DOHH2 (cell line): ENCODE measurements around the gene MARCHF3.

Experiments used
- H3F3A ChIP-seq: fragments of 200-600 bp; sonication (generic), shearing (Covaris generic); 2 replicates; pipeline ENCODE4 v1.6.0; 2016; ENCODE audit warnings: antibody characterized with exemption, mild to moderate bottlenecking; ENCODE audit not compliant: control insufficient read depth, insufficient read depth
- H3K27ac ChIP-seq: fragments of 200-600 bp; sonication (generic); 2 replicates; pipeline ENCODE4 v1.5.1; 2014; ENCODE audit warnings: low read depth, mild to moderate bottlenecking, low read length, moderate library complexity
- H3K27me3 ChIP-seq: fragments of 200-600 bp; sonication (generic); 2 replicates; pipeline ENCODE4 v1.6.1; 2014; ENCODE audit warnings: mild to moderate bottlenecking, low read length, mixed read lengths; ENCODE audit not compliant: control insufficient read depth
- H3K36me3 ChIP-seq: fragments of 200-600 bp; sonication (generic); 2 replicates; pipeline ENCODE4 v1.6.1; 2014; ENCODE audit warnings: mild to moderate bottlenecking, low read length, moderate library complexity, mixed read lengths; ENCODE audit not compliant: control insufficient read depth
- H3K4me1 ChIP-seq: fragments of 200-600 bp; sonication (generic); 2 replicates; pipeline ENCODE4 v1.6.1; 2014; ENCODE audit warnings: mild to moderate bottlenecking, low read length, mixed read lengths; ENCODE audit not compliant: control insufficient read depth
- H3K4me2 ChIP-seq: fragments of 200-600 bp; sonication (generic); 2 replicates; pipeline ENCODE4 v1.6.0; 2014; ENCODE audit warnings: mild to moderate bottlenecking, low read length, moderate library complexity
- H3K4me3 ChIP-seq: fragments of 200-600 bp; sonication (generic); 2 replicates; pipeline ENCODE4 v1.5.1; 2014; ENCODE audit warnings: mild to moderate bottlenecking, low read length, mixed read lengths
- H3K79me2 ChIP-seq: fragments of 200-600 bp; sonication (generic); 2 replicates; pipeline ENCODE4 v1.6.1; 2014; ENCODE audit warnings: mild to moderate bottlenecking, low read length, mixed read lengths; ENCODE audit not compliant: control insufficient read depth
- H3K9me2 ChIP-seq: fragments of 200-600 bp; sonication (generic); replicated peaks from 2 replicates; pipeline ENCODE4 v1.6.1; 2014; ENCODE audit warnings: mild to moderate bottlenecking, low read length, mixed read lengths; ENCODE audit not compliant: control insufficient read depth
- H3K9me3 ChIP-seq: fragments of 200-600 bp; sonication (generic); 2 replicates; pipeline ENCODE4 v1.6.1; 2014; ENCODE audit warnings: antibody characterized with exemption, low read length, mixed read lengths; ENCODE audit not compliant: control insufficient read depth, insufficient read depth
- H4K20me1 ChIP-seq: fragments of 200-600 bp; sonication (generic); 2 replicates; pipeline ENCODE4 v1.6.0; 2014; ENCODE audit warnings: low read depth, mild to moderate bottlenecking, antibody characterized with exemption, low read length, moderate library complexity; ENCODE audit not compliant: control insufficient read depth, insufficient read depth
- CTCF ChIP-seq: fragments of 200-600 bp; sonication (generic); IDR thresholded peaks from one replicate; pipeline ENCODE4 v1.5.1; 2014; ENCODE audit warnings: antibody characterized with exemption, mild to moderate bottlenecking, low read depth, low read length; ENCODE audit not compliant: poor library complexity, severe bottlenecking
- EZH2phosphoT487 ChIP-seq: fragments of 200-600 bp; sonication (generic); IDR thresholded peaks from 2 replicates; pipeline ENCODE4 v1.6.1; 2017; ENCODE audit warnings: borderline replicate concordance, mild to moderate bottlenecking, antibody characterized with exemption, low read length, moderate library complexity, mixed read lengths

The MARCHF3 gene

DNA sequence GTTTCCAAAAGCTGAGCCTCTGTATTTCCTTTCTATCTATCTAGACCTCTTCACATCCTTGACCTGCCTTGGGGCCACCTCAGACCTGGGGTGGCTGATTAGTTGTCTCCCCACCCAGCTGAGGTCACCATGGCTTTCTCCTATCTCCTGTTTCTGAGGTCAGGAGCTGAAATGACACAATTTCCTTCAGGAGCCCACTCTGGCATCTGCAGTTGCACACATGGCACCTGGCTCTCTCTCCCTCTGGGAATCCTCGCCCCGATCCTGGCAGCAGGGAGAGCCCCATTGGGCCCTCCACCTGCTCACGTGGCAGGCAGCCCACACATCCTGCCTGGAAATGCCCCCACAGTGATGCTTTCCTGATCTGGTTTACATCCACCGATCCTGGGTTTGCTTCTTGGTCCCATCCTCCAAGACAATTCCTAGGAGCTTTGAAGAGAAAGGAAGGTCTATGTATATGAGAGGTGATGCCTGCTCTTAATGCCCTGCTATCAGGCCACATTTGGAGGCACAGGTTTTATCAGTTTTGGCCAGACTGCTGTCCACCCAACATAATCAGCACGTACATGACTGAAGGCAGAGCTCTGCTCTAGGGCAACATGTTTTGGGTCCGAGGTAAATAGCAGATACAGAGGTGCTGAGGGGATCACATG lies 53.7 kb downstream of the MARCHF3 start:
- no peak overlapping the region for H3K4me3 ChIP-seq
- no peak overlapping the region for H3K4me2 ChIP-seq
- H3K9me3 ChIP-seq: no peaks in the 10 kb centered on the region
- peaks cover 78% of the 10 kb centered on the region for H3K79me2 ChIP-seq
- peaks cover 52% of the 10 kb centered on the region for H3K4me1 ChIP-seq
- H3K9me2 ChIP-seq: no peaks in the 10 kb centered on the region
- H3K27me3 ChIP-seq: no peaks in the 10 kb centered on the region
- no peaks in the 10 kb centered on the region for H4K20me1 ChIP-seq
- no peak overlapping the region for H3K27ac ChIP-seq
- peaks cover 61% of the 10 kb centered on the region for H3K36me3 ChIP-seq
- TF ChIP-seq CTCF (no peak), EZH2phosphoT487 (no peak)
- peaks cover 9% of the 10 kb centered on the region for H3F3A ChIP-seq

- Histone ChIP-seq H3F3A (peaks cover 13% of the 10 kb centered on the region), H3K36me3 (peaks cover 61% of the 10 kb centered on the region), H3K4me1 (peaks cover 49% of the 10 kb centered on the region), H3K79me2 (peaks cover 80% of the 10 kb centered on the region), H4K20me1 (no peaks in the 10 kb centered on the region), H3K4me3 (no peak overlapping the region), H3K9me3 (no peaks in the 10 kb centered on the region), H3K9me2 (no peaks in the 10 kb centered on the region), H3K27ac (no peak overlapping the region), H3K4me2 (no peak overlapping the region), H3K27me3 (no peaks in the 10 kb centered on the region)
- TF ChIP-seq CTCF: no peak
- TF ChIP-seq EZH2phosphoT487: no peak
Measured at GRCh38 chr5:126975796-126976195, 54.6 kb downstream of the MARCHF3 start.

DNA sequence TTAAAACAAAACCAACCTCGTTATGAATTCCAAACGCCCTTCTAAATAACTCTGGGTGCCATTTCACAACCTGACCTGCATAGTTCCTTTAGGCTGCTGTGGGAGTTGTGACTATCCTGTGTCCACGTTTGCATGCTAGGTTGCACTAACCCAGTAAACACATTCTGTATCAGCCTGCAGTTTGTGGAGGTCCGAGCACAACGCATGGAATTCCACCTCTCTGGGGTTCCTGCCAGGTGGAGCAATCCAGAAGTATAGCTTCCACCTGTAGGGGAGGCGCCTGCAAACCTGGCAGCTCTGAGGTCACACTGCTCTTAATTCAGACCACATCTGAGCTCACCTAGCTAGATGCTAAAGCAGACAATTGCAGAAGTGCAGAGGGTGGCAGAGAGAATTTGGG lies 57.2 kb downstream of the MARCHF3 start:
- Histone ChIP-seq H3K27me3 (no peaks in the 10 kb centered on the region), H3K9me3 (no peaks in the 10 kb centered on the region), H3K27ac (peak overlapping the region; percentile 94), H3K36me3 (peaks cover 49% of the 10 kb centered on the region), H4K20me1 (no peaks in the 10 kb centered on the region), H3K4me2 (peak overlapping the region; percentile 91), H3K79me2 (peaks cover 69% of the 10 kb centered on the region), H3K4me3 (peak overlapping the region; percentile 87), H3F3A (peaks cover 33% of the 10 kb centered on the region), H3K9me2 (no peaks in the 10 kb centered on the region), H3K4me1 (peaks cover 74% of the 10 kb centered on the region)
- TF ChIP-seq CTCF (no peak), EZH2phosphoT487 (no peak)
